ENCODE data around the gene PRICKLE2.

PRICKLE2 gene

DNA sequence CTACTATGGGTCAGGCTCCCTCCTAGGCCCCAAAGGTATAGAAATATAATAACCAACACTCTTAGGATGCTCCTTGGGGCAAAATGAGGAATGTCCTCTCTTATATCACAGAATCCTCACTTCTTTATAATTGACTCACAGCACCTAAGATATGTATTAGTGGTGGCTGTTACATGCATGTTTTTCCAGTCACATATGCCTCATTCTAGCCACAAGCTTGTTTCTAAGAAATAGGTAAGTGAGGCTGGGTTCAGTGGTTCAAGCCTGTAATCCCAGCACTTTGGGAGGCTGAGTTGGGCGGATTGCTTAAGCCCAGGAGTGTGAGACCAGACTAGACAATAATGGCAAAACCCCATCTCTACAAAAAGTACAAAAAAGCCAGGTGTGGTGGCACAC, 144.0 kb downstream of the PRICKLE2 start:
- no peak overlapping the region for H3K4me3 ChIP-seq (ENCODE audit: low read length)
- H3K4me1 ChIP-seq (ENCODE audit: insufficient read depth, low read length) = peaks cover 2% of the 10 kb centered on the region
- H3K27me3 ChIP-seq (ENCODE audit: insufficient read depth, low read length) = no peaks in the 10 kb centered on the region
- H3K36me3 ChIP-seq (ENCODE audit: insufficient read depth, low read length) = no peaks in the 10 kb centered on the region
- H3K9me3 ChIP-seq (ENCODE audit: low read length) = peaks cover 2% of the 10 kb centered on the region
- no peak overlapping the region for H2AFZ ChIP-seq (ENCODE audit: low read depth, low read length)

DNA sequence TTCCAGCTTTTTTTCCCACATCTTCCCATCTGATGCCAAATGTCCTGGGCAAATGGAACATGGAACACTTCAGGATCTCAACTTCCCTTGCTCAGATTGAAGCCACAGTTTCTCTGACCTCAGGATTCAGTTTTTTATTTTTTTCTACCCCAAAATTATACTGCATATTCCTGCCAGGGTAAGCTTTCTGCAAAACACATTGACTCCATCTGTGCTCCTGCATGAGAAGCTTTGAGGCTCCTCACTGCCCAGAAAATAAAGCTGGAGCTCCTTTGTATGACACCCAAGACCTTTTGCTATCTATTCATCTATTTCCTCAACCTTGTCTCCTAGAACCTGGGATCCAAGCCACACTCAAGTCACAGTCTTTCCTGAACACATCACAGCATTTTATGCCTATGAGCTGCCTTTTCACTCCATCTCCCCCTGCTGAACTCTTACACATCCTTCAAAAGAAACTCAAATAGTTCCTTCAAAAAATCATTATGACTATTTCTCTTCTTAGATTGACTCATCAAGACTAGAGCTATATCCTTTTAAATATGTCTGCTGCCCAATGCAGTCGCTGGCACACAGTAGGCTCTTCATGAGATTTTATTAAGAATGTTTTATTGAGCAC, 144.5 kb downstream of the PRICKLE2 start:
- no peak overlapping the region for H2AFZ ChIP-seq (ENCODE audit: low read depth, low read length)
- H3K4me3 ChIP-seq (ENCODE audit: low read length) = no peak overlapping the region
- peaks cover 2% of the 10 kb centered on the region for H3K9me3 ChIP-seq (ENCODE audit: low read length)
- H3K27me3 ChIP-seq (ENCODE audit: insufficient read depth, low read length) = no peaks in the 10 kb centered on the region
- no peaks in the 10 kb centered on the region for H3K36me3 ChIP-seq (ENCODE audit: insufficient read depth, low read length)
- peaks cover 2% of the 10 kb centered on the region for H3K4me1 ChIP-seq (ENCODE audit: insufficient read depth, low read length)

DNA sequence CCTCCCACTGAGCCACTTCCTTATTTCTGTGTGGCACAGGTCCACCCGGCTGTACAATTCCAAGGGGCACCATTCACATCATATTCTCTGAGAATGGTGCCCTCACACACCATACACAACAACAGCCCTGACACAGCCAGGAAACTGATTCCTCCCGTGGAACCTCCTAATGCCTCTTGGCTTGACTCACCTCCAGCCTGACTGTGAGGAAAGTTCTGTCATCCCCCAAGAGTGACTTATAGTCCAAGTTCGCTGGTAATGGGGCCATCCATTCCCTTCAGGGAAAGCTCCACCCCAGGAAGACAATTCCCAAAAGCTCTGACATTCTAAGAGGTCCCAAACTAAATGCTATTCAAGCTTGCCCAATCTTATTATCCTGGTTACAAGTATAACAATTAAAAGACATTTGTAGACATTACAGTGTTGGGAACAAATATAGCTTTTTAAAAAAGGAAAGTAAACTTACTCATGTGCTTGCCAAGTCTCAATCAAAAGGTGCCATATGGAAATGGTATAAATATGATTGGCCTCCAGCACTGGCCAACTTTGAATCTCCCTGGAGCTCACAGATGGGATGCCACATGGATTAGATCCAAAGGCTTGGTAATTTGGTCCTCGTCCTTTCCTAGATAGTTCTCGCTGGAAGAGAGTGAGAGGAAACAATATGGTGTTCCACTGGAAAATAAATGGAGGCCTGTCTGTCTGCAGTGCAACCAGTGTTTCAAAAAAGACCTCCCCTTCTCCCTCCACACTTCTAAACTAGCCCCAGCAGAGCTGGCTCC, 145.7 kb downstream of the PRICKLE2 start:
- peaks cover 2% of the 10 kb centered on the region for H3K4me1 ChIP-seq (ENCODE audit: insufficient read depth, low read length)
- no peak overlapping the region for H3K4me3 ChIP-seq (ENCODE audit: low read length)
- no peaks in the 10 kb centered on the region for H3K27me3 ChIP-seq (ENCODE audit: insufficient read depth, low read length)
- H2AFZ ChIP-seq (ENCODE audit: low read depth, low read length) = no peak overlapping the region
- peaks cover 4% of the 10 kb centered on the region for H3K9me3 ChIP-seq (ENCODE audit: low read length)
- no peaks in the 10 kb centered on the region for H3K36me3 ChIP-seq (ENCODE audit: insufficient read depth, low read length)

DNA sequence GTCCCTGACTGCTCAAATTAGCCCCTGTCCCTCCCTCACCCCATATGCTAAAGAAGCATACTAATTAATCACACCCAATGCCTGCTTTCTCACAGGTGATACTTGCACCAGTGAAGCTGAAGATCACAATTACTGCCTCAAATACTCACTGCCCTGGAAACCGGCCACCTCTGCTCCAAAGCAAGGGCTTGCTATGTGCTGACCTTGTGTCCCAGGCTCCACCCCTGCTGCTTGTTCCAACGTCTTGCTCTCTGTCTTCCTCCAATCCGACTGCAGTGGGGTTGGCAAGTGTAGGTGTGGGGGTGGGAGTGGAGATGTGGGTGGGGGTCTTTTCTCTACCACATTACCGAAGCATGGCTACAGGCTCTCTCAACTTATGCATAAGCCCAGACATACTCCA, 146.3 kb downstream of the PRICKLE2 start:
- peaks cover 2% of the 10 kb centered on the region for H3K9me3 ChIP-seq (ENCODE audit: low read length)
- H2AFZ ChIP-seq (ENCODE audit: low read depth, low read length) = no peak overlapping the region
- H3K4me1 ChIP-seq (ENCODE audit: insufficient read depth, low read length) = peaks cover 2% of the 10 kb centered on the region
- H3K27me3 ChIP-seq (ENCODE audit: insufficient read depth, low read length) = no peaks in the 10 kb centered on the region
- no peak overlapping the region for H3K4me3 ChIP-seq (ENCODE audit: low read length)
- no peaks in the 10 kb centered on the region for H3K36me3 ChIP-seq (ENCODE audit: insufficient read depth, low read length)

DNA sequence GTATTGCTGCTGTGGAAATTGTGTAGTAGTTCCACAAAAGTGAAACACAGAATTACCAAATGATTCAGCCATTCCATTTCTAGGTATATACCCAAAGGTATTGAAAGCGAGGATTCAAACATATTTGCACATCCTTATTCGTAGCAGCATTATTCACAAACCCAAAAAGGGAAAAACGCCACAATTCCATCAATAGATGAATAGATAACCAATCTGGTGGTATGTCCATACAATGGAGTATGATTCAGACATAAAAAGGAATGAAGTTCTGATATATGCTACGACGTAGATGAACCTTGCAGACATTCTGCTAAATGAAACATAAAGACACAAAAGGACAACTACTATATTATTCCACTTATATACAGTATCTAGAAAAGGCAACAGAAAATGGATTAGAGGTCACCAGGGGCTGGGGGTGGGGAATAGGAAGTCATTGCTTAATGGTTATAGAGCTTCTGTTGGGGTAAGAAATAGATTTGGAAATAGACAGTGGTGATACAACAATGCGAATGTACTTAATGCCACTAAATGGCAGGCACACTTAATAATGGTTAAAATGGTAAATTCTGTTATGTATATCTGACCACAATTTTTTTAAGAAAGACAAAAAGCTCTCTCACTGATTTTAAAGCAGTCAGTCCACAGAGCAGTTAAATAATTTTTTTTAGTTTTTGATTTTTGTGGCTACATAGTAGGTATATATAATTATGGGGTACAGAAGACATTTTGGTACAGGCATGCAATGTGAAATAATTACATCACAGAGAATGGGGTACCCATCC, 150.2 kb downstream of the PRICKLE2 start:
- Histone ChIP-seq H3K27me3 (ENCODE audit: insufficient read depth, low read length) (no peaks in the 10 kb centered on the region), H3K36me3 (ENCODE audit: insufficient read depth, low read length) (no peaks in the 10 kb centered on the region), H3K4me3 (ENCODE audit: low read length) (no peak overlapping the region)

DNA sequence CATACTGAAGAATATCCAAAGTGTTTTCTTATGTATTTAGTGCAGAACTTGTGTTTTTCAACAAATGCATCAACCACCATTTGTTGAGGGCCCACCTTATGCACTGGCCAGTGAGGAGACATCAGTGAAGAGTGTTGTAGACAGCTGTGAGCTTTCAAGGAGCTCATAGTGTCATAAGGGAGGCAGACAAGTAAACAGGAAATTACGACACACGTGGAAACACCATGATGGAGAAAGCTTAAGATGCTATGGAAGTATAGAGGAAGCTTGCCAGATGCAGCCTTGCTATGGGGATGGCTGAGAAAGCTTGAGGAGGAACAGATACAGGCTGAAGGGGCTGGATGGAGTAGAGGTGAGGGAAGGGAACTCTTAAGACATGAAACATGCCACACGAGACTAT, 151.2 kb downstream of the PRICKLE2 start:
- H3K4me3 ChIP-seq (ENCODE audit: low read length) = no peak overlapping the region
- peaks cover 6% of the 10 kb centered on the region for H3K4me1 ChIP-seq (ENCODE audit: insufficient read depth, low read length)
- no peaks in the 10 kb centered on the region for H3K36me3 ChIP-seq (ENCODE audit: insufficient read depth, low read length)

More for the DNA sequence above, 150.2 kb downstream of the PRICKLE2 start:
- Histone ChIP-seq H2AFZ (ENCODE audit: low read depth, low read length) (no peak overlapping the region), H3K9me3 (ENCODE audit: low read length) (peaks cover 2% of the 10 kb centered on the region), H3K4me1 (ENCODE audit: insufficient read depth, low read length) (peaks cover 6% of the 10 kb centered on the region)

DNA sequence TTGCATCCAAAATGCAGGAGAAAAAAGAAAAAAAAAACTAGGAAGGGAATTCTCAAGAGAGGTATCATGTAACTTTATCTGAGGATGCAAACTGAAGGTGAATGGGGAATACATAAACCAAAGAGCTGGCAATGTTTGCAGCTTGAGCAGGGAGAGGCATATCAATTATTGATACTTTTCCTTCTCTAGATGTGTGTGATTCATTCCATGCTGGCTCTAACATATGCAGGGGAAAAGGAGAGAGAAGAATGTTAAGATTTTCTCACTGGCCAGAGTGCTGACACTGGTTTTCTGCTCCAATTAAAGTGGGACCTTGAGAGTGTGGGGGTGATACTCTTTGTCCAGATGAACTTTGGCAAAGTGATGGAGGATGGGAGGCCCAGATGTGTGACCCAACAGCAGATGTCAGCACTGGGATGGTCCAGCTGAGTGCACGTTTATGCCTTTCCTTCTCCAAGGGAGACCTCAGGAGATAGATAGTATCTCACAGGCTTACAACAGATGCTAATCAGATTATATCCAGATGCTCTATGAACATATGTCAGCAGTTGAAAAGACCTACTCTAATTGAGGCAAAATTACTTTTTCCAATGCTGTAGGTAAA, 152.0 kb downstream of the PRICKLE2 start:
- Histone ChIP-seq H3K4me1 (ENCODE audit: insufficient read depth, low read length) (peaks cover 6% of the 10 kb centered on the region), H3K4me3 (ENCODE audit: low read length) (no peak overlapping the region), H2AFZ (ENCODE audit: low read depth, low read length) (no peak overlapping the region), H3K27me3 (ENCODE audit: insufficient read depth, low read length) (no peaks in the 10 kb centered on the region), H3K36me3 (ENCODE audit: insufficient read depth, low read length) (no peaks in the 10 kb centered on the region), H3K9me3 (ENCODE audit: low read length) (peaks cover 2% of the 10 kb centered on the region)

More for the DNA sequence above, 151.2 kb downstream of the PRICKLE2 start:
- H3K9me3 ChIP-seq (ENCODE audit: low read length) = peaks cover 2% of the 10 kb centered on the region
- no peaks in the 10 kb centered on the region for H3K27me3 ChIP-seq (ENCODE audit: insufficient read depth, low read length)
- no peak overlapping the region for H2AFZ ChIP-seq (ENCODE audit: low read depth, low read length)

DNA sequence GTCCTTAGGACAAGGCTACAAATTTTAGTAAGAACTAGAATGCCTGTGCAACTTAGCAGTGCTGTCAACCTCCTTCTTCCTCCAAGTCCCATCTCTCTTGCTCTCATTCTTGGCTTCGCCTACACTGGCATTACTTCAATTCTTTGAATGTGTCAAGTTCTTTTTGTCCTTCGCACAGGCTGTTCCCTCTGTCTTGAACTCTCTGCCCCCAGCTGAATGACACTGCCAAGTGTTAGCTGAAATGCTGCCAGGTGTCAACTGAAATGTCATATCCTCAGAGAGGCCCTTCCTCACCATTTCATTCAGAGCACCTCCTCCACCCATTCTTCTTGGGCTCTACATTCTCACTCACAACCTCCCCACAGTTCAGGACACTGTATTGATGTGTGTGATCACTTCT, 153.1 kb downstream of the PRICKLE2 start:
- H3K27me3 ChIP-seq (ENCODE audit: insufficient read depth, low read length) = no peaks in the 10 kb centered on the region
- H2AFZ ChIP-seq (ENCODE audit: low read depth, low read length) = no peak overlapping the region
- peaks cover 4% of the 10 kb centered on the region for H3K4me1 ChIP-seq (ENCODE audit: insufficient read depth, low read length)
- H3K9me3 ChIP-seq (ENCODE audit: low read length) = peaks cover 2% of the 10 kb centered on the region
- no peaks in the 10 kb centered on the region for H3K36me3 ChIP-seq (ENCODE audit: insufficient read depth, low read length)
- H3K4me3 ChIP-seq (ENCODE audit: low read length) = no peak overlapping the region

DNA sequence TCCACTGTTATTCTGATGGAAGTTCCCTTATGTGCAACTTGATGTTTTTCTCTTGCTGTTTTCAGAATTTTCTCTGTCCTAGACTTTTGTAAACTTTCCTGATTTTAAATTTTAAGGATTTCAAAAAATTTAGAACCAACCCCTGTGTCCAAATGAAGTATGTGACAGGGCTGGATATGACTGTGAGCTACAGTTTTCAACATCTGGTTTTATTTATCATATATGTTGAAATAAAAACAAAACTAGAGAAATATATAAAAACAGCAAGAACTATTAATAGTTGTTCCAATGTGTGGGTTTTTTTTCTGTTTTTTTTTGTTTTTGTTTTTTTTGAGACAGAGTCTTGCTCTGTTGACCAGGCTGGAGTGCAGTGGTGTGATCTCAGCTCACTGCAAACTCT, 154.6 kb downstream of the PRICKLE2 start:
- Histone ChIP-seq H2AFZ (ENCODE audit: low read depth, low read length) (no peak overlapping the region), H3K9me3 (ENCODE audit: low read length) (peaks cover 2% of the 10 kb centered on the region), H3K36me3 (ENCODE audit: insufficient read depth, low read length) (no peaks in the 10 kb centered on the region), H3K4me3 (ENCODE audit: low read length) (no peak overlapping the region), H3K27me3 (ENCODE audit: insufficient read depth, low read length) (no peaks in the 10 kb centered on the region), H3K4me1 (ENCODE audit: insufficient read depth, low read length) (peaks cover 4% of the 10 kb centered on the region)

DNA sequence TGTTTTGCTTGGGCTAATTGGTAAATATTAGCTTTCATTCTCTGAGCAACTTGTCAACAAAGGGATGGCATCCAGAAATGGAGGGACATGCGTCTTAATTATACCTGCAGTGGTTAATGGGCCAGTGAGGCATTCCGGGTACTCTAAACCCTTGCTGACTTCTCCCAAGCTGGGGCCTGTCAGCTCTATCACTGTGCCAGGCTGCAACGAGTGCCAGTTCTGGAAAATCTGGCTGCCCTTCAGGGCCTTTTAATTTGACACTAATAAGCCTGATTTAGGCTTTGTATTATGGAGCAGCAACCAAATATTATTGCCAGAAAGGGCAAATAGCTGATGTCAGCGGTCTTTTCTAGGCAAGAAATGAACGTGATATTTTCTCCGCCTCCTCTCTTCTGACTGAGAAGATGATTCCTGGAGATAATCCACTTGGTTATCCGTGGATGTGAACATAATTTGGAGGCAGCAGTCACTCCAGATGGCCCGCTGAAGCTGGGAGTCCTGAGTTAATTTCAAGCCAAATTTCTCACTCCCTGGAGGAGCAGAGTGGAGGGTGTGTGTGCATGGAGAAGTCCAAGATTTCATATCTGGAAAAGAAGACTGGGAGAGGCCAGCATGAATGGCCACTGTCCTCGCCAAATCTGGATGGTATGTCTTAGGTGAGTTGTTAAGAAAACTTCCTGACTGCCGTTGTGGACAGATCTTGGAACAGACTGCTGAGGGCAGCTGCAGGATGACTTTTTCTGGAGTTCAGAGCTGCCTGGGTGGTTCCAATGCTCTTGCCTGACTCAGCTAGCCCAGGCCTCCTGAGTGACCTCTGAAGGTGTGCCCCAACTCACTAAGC, 157.5 kb downstream of the PRICKLE2 start:
- peaks cover 20% of the 10 kb centered on the region for H3K4me1 ChIP-seq (ENCODE audit: insufficient read depth, low read length)
- no peak overlapping the region for H3K4me3 ChIP-seq (ENCODE audit: low read length)
- H3K27me3 ChIP-seq (ENCODE audit: insufficient read depth, low read length) = no peaks in the 10 kb centered on the region
- H3K36me3 ChIP-seq (ENCODE audit: insufficient read depth, low read length) = no peaks in the 10 kb centered on the region
- no peak overlapping the region for H2AFZ ChIP-seq (ENCODE audit: low read depth, low read length)
- no peaks in the 10 kb centered on the region for H3K9me3 ChIP-seq (ENCODE audit: low read length)

DNA sequence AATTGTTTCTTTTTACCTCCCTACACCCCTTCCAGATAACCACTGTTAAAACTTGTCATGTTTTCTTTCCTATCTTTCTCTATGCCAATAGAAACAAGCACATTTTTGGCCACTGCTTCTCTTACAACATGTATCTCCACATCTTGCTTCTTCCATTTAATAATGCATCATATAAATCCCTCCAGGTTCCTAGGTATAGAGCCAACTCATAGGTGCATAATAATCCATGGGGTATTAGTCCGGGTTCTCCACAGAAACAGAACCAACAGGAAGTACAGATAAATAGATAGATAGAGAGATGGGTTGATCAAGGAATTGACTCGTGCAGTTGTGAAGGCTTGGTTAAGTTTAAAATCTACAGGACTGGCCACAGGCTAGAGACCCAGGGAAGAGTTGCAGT, 160.5 kb downstream of the PRICKLE2 start:
- H3K36me3 ChIP-seq (ENCODE audit: insufficient read depth, low read length) = no peaks in the 10 kb centered on the region
- no peaks in the 10 kb centered on the region for H3K27me3 ChIP-seq (ENCODE audit: insufficient read depth, low read length)

DNA sequence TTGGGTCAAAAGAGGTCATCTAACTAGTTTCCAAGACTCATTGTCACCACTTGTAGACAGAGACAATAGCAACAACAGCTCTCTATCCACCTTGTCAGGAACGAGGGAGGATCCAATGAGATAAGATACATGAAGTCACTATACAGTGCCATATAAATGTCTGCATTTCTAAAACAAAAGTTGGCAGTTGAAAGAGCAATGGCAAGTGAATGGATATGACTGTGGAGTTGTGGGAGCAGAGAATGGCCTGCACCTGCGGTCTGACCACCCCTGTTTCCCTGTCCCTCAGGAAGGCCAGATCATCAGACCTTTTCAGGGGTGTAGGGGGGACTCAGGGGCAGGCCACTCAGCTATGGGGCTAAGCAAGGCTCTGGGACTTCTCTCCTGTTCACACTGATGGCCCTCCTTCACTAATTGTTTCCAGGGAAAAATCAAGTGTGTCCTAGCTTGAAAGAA, 161.3 kb downstream of the PRICKLE2 start:
- Histone ChIP-seq H3K4me1 (ENCODE audit: insufficient read depth, low read length) (peaks cover 22% of the 10 kb centered on the region), H3K9me3 (ENCODE audit: low read length) (no peaks in the 10 kb centered on the region), H3K36me3 (ENCODE audit: insufficient read depth, low read length) (no peaks in the 10 kb centered on the region), H2AFZ (ENCODE audit: low read depth, low read length) (no peak overlapping the region), H3K27me3 (ENCODE audit: insufficient read depth, low read length) (no peaks in the 10 kb centered on the region), H3K4me3 (ENCODE audit: low read length) (no peak overlapping the region)

More for the DNA sequence above, 160.5 kb downstream of the PRICKLE2 start:
- Histone ChIP-seq H2AFZ (ENCODE audit: low read depth, low read length) (no peak overlapping the region), H3K9me3 (ENCODE audit: low read length) (no peaks in the 10 kb centered on the region), H3K4me3 (ENCODE audit: low read length) (no peak overlapping the region), H3K4me1 (ENCODE audit: insufficient read depth, low read length) (peaks cover 22% of the 10 kb centered on the region)
